CD4-positive, alpha-beta T cell treated with Interferon alpha-2 for 1 hour (primary cell): Measurements from ENCODE around the gene SIX4.
"Not testable (repeated sequence)": the region's sequence is repeated elsewhere in the genome, so short reads cannot be mapped to it uniquely, and the experiment has no call there.

ENCODE experiments used
- DNase-seq, 2 donors: peaks; one replicate each; pipeline ENCODE4 v3.0.0-alpha.2; 2020 to 2022

Gene SIX4

DNA sequence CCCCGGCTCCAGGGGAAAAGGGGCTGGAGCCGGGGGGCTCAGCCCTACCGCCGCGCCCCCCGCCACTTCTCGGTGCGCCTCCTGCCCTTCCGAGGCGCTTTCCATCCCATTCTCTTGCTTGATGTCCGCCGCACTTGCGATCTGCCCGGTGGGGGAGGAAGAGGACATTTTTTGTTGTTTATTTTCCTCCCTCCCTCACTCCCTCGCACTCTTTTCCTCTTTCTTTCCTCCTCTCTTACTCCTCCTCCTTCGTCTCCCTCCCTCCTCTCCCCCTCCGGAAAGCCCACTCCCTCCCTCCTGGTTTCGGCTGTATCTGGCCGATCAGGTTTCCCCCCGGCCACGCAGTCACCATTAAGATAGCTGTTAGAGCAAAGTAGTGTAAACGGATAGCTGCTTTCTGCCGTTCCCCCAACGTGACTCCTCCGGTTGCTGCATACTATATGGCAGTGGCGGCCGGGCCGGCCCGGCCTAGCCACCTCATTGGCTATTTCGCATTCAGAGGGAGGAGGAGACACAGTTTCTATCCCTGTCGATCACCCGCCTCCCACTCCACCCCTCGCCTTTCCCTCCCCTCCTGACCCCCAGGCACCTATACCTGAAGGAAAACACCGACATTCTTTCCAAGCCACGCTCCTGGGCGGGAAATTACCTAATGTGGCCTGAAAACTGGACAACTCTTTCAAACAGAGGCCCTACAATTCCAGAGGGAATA lies at the start of gene SIX4:
TSS of gene SIX4 (minus strand) at position 445 of the 712 bp plus-strand sequence. CDS start at position 168, 277 bp downstream.
- no peak for DNase-seq

DNA sequence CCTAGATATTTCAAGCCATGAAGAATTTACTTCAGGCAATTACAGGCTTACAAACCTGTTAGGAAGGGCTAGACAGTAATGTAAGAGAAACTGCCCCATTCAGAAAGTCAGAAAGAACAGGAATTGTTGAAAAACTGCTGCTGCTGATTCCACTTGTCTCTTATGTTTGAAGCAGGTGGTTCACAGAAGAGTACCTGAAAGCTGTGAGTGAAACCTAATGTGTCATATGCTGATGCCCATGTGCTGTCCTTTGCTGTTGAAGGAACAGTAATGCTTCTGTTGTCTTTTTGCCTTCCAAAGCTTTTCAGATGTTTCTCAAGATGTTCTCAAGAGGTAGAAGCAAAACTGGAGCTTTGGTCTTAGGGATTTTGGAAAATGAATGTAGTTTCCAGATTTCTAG lies 49.4 kb upstream of the SIX4 start:
- DNase-seq = no peak

DNA sequence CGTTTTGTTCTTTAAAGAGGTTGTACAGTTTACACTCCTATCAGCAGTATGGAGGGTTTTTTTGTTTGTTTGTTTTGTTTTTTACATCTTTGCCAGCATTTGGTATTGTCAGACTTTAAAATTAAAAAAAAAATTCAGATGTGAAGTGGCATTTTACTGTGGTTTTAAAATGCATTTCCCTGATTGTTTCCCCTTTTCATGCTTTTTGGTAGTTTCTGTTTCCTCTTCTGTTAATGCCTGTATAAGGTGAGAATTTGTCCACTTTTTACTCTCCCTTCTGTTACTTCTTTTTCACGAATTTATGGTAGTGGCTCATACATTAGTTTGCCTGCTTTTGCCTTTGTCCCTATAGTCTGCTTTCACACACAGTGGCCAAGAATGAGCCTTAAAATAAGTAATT lies 47.0 kb upstream of the SIX4 start:
- DNase-seq = no peak

DNA sequence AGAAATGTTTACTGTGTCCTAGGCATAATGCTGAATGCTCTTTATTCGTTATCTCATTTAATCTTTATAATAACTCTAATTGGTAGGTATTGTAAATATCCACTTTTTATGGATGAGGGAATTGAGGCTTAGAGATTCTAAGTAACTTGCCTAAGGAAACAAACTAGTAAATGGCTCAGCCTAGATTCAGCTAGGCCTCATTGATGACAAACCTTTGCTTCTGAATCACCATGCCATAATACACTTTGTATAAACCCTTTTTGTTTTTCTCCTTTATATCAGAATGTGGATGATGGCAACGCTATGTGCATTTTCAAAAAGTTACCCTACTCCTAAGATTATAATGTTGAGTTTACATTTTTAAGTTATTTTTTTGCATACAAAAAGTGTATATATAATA lies 44.5 kb upstream of the SIX4 start:
- DNase-seq = no peak

GRCh38 chr14:60760644-60761364 lies 36.7 kb upstream of the SIX4 start:
- DNase-seq = no peak

DNA sequence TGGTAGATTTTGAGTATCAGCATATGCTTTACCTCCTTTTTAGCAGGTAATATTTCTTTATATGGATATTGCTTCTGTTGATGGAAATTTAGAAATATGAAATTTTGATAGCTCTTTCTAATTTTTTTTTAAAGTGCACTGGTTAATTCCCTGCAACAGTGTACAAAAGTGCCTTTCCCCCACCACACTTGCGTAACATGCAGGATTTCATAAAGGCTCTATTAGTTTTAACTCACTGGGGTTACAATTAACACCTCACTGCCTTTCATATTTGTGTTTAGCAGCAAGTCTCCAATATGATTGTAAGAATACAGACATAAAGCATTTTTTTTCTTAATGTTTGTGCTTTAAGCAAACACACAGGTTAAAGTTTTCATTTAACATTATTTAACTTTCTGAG lies 36.1 kb upstream of the SIX4 start:
- DNase-seq = no peak

DNA sequence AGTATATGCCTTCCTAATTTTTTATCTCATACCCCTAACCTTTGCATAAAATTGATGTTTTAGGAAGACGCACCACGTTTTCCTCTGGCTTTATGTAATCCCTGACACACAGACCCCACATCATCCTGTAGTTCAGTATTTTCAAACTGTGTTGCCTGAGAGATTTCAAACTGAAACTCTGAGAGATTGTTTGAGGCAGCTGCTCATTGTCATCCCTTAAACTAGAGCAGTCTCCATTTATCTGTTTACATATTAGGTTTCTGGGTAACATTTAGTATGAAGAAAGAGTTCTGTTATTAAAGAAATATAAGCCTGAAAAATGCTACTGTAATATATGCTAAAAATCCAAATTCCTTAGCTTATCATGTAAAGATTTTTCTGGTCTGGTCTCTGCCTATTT lies 34.7 kb upstream of the SIX4 start:
- DNase-seq = no peak

- no peak for DNase-seq
Observed at GRCh38 chr14:60757567-60758002, 33.4 kb upstream of the SIX4 start.

DNA sequence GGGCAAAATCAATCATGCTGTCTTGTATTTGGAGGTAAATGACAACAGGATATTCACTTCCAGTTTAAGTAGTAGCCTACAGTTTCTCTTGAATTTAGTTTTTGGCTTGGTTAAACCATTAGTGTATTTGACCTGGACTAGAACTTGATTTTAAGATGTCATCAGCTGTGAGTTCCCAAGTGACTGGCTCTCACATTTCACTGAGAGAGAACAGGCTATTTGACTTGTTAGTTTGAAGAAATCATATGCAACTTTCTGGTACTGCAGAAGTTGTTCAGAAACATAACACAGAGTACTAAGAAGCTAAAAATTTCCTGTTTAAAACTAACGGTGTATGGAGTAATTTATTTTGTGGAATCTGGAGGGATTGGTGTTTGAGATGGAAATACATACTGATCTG lies 32.7 kb upstream of the SIX4 start:
- no peak for DNase-seq

- peak; percentile 57 to 70 for DNase-seq
Observed at GRCh38 chr14:60753264-60754119, 29.3 kb upstream of the SIX4 start.

GRCh38 chr14:60744566-60744965 lies 20.4 kb upstream of the SIX4 start:
- DNase-seq = no peak

DNA sequence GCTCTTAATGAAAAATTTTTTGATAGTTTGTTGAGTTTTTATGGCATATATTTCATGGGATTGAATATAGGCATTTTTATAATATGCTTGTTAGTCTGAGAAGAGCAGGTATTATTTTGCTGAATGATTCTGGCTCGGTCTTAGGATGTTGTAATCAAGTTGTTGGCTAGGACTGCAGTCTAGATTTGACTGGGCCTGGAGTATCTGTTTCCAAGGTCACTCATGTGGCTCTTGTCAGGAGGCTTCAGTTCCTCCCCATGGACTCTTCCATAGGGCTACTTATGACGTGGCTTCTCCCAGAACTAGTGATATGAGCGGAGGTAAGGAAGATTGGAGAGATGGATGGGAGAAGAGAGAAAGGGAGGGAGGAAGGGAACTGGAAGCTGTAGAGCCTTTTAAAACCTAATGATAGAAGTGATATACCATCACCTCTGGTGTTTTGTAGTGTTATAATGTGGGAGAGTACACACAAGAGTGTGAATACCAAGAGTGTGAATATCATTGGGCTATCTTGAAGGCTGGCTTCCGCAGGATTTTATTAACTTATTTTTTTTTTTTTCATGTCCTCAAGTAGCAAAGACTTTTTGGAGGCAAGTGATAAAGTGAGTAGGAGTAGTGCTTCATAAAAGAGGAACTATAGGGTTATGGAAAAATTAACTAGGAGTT lies 14.8 kb upstream of the SIX4 start:
- DNase-seq = no peak

DNA sequence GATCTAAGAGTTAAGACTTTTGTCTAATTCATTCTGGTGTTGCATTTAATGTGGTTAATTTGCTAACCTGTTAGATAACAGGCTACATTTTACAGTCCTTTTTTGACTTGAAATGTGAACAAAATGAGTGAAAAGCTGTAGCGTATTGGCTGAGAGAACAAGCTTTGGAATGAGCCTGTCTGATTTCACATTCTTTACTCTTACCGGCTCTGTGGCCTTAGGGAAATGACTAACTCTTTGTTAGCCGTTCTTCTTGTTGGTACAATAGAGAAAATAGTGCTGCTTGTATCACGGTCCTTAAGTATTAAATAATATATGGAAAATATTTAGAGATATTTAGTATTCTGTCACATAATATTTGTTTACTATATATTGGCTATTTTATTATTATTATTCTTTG lies 12.3 kb upstream of the SIX4 start:
- DNase-seq = no peak

- DNase-seq = no peak
Observed at GRCh38 chr14:60735416-60735815, 11.3 kb upstream of the SIX4 start.

GRCh38 chr14:60734465-60735242 lies 10.5 kb upstream of the SIX4 start, which contains the start of gene MNAT1:
MNAT1 (plus strand) TSS chr14:60734761; CDS start chr14:60734863, 102 bp downstream.
- peak; percentile 73 to 78 for DNase-seq

DNA sequence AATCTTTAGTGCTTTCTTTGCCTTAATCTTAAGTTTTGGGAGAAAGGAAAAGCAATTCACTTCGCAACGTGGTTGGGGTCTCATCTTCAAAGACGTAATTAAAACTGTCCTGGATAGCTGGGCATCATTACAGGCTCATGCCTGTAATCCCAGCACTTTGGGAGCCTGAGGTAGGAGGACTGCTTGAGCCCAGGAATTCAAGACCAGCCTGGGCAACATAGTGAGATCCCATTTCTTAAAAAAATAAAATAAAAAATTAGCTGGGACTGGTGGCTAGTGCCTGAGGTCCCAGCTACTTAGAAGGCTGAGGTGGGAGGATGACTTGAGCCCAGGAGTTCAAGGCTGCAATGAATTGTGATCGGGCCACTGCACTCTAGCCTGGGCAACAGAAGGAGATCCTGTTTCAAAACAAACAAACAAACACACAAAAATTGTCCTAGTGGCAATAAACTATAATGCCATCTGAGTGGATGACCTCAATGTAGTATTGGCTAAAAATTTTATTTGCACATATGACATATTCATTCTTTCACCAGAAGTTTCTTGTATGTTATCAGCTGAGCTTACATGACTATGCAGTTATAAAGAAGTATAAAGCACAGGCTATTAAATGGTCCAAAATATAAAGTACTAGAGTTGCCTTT lies 8.8 kb upstream of the SIX4 start:
- no peak for DNase-seq

DNA sequence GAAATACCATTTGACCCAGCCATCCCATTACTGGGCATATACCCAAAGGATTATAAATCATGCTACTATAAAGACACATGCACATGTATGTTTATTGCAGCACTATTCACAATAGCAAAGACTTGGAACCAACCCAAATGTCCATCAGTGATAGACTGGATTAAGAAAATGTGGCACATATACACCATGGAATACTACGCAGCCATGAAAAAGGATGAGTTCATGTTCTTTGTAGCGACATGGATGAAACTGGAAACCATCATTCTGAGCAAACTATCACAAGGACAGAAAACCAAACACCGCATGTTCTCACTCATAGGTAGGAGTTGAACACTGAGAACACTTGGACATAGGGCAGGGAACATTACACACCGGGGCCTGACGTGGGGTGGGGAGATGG lies 7.1 kb upstream of the SIX4 start:
- not testable (repeated sequence) for DNase-seq

- DNase-seq = peak in 1 of 2 donors; percentile 3
Observed at GRCh38 chr14:60723116-60723906, 840 bp downstream of the SIX4 start.

DNA sequence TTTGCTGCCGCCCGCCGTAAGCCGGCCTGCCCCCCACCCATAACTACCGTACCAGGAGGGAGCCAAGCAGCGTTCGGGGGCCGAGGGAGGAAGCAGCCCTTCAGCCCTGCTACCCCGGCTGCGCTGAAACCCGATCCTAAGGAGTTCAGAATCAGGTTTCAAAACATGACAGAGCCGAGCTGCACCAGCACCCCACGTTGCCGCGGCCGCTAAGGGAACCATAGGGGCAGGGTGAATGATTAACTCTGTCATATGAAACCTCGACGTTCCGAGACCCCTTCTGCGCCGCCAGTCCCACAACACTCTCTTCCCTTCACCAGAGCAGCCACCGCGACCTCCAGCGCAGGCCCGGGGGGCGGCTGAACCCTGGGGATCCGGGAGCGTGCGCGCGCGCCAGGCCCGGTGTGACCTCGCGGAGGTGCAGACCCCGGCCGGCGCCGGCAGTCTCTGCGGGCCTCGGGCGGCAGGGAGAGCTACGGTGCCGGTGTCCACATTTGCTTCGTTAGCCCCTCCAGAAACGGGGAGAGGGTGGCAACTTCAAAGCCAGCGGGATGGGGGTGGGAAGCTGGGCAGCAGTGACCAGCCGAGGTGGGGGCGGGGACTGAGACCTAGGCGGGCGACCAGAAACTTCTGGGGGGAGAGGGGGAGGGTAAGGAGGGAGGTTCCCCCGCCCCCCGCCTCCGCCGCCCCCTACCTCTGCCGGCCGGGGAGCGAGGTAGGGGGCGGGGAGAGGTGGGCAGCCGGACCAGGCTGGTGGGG lies 1.6 kb downstream of the SIX4 start:
- no peak for DNase-seq

- no peak for DNase-seq
Observed at GRCh38 chr14:60722107-60722356, 2.1 kb downstream of the SIX4 start.
